Fibroblast of skin of abdomen (primary cell): ENCODE measurements around the gene ABCA4.

Source experiments
- DNase-seq: peaks from one replicate; pipeline ENCODE4 v3.0.0-alpha.2; 2013

The ABCA4 gene

GRCh38 chr1:94048413-94049164 lies 72.4 kb downstream of the ABCA4 start:
- peak; percentile 78 for DNase-seq

GRCh38 chr1:94047949-94048348 lies 73.0 kb downstream of the ABCA4 start:
- no peak for DNase-seq

GRCh38 chr1:94045465-94046056 lies 75.4 kb downstream of the ABCA4 start:
- DNase-seq = peak; percentile 96

- no peak for DNase-seq
Measured at GRCh38 chr1:94044891-94045290, 76.1 kb downstream of the ABCA4 start.

GRCh38 chr1:94044290-94044790 lies 76.6 kb downstream of the ABCA4 start:
- DNase-seq = no peak

- DNase-seq = no peak
Measured at GRCh38 chr1:94043738-94044289, 77.1 kb downstream of the ABCA4 start.

GRCh38 chr1:94042388-94042787 lies 78.6 kb downstream of the ABCA4 start:
- DNase-seq = no peak

- peak; percentile 64 for DNase-seq
Measured at GRCh38 chr1:94039871-94040569, 80.9 kb downstream of the ABCA4 start.

- DNase-seq = peak; percentile 72
Measured at GRCh38 chr1:94039514-94039870, 81.5 kb downstream of the ABCA4 start.

- DNase-seq = peak; percentile 28
Measured at GRCh38 chr1:94038511-94038910, 82.4 kb downstream of the ABCA4 start.

GRCh38 chr1:94037392-94038229 lies 83.3 kb downstream of the ABCA4 start:
- no peak for DNase-seq

GRCh38 chr1:94036730-94037129 lies 84.2 kb downstream of the ABCA4 start:
- DNase-seq = peak; percentile 61

GRCh38 chr1:94033849-94034248 lies 87.1 kb downstream of the ABCA4 start:
- DNase-seq = no peak

GRCh38 chr1:94032637-94033036 lies 88.3 kb downstream of the ABCA4 start:
- DNase-seq = no peak

GRCh38 chr1:94031591-94031990 lies 89.4 kb downstream of the ABCA4 start:
- DNase-seq = no peak

- DNase-seq = no peak
Measured at GRCh38 chr1:94031154-94031553, 89.8 kb downstream of the ABCA4 start.

- DNase-seq = no peak
Measured at GRCh38 chr1:94029130-94029993, 91.6 kb downstream of the ABCA4 start.

- DNase-seq = no peak
Measured at GRCh38 chr1:94027721-94028515, 93.0 kb downstream of the ABCA4 start.

GRCh38 chr1:94026619-94027380 lies 94.1 kb downstream of the ABCA4 start:
- DNase-seq = no peak
